LNCaP clone FGC (cell line): ENCODE data around the gene SERPINB6.

Experiments
- DNase-seq: peaks from one replicate; pipeline ENCODE4 v3.0.0-alpha.2; 2011; ENCODE audit warnings: low read depth
- H3K4me3 ChIP-seq: 2 replicates; pipeline ENCODE4 v1.5.1; 2011; ENCODE audit warnings: mild to moderate bottlenecking, low read depth, low read length, control low read depth
- TF ChIP-seq, protein P1 (sequence below): IDR thresholded peaks from 2 replicates; pipeline ENCODE4 v1.5.1; 2012; ENCODE audit warnings: mild to moderate bottlenecking; ENCODE audit not compliant: control insufficient read depth, insufficient read depth; ENCODE audit errors: extremely low read depth

SERPINB6 gene

GRCh38 chr6:2990248-2990931 lies 19.0 kb upstream of the SERPINB6 start:
- H3K4me3 ChIP-seq = peak overlapping the region; percentile 92
- no peak for DNase-seq

DNA sequence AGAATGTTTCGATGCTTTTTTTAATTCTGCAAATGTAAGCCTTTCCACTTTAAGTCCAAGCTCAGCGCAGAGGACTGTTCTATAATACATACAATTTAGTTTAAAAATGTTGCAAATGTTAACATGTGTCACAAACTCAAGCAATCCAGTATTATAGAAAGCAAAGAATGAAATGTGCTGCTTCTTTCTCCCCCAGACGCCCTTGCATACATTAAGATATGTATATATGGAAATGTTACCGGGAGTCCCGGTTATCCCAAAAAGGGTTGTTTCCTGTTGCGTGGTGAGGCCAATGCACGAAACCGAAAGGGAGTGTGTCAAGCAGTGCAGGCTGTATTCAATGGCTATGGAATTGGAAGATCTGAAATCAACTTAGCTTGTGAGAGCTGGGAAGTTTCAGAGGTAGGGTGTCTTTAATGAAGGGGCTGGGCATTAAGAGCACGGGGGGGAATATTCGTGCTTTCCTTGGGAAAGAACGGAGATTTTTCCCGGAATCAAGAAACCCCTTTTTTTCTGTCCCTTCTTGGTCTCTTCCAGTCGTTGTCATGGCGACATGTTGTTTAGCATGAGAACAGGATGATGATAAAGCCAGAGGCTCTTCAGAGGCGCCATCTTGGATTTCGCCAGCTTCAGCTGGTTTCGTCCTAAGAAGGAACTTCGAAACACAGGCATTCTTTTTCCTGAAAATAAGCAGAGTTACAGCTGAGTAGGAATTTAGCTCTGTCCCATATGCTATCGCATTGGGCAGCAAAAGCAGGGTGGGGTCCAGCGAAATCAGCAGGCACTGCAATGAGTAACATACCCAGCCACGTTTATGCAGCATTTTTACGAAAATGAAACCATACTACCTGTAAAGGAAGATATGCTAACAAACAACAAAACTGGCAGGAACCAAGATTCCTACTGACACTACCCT lies 18.2 kb upstream of the SERPINB6 start:
- TF ChIP-seq, protein P1, sequence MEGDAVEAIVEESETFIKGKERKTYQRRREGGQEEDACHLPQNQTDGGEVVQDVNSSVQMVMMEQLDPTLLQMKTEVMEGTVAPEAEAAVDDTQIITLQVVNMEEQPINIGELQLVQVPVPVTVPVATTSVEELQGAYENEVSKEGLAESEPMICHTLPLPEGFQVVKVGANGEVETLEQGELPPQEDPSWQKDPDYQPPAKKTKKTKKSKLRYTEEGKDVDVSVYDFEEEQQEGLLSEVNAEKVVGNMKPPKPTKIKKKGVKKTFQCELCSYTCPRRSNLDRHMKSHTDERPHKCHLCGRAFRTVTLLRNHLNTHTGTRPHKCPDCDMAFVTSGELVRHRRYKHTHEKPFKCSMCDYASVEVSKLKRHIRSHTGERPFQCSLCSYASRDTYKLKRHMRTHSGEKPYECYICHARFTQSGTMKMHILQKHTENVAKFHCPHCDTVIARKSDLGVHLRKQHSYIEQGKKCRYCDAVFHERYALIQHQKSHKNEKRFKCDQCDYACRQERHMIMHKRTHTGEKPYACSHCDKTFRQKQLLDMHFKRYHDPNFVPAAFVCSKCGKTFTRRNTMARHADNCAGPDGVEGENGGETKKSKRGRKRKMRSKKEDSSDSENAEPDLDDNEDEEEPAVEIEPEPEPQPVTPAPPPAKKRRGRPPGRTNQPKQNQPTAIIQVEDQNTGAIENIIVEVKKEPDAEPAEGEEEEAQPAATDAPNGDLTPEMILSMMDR = no peak
- peak overlapping the region; percentile 92 for H3K4me3 ChIP-seq
- DNase-seq = peak; percentile 93

More at GRCh38 chr6:2990248-2990931, 19.0 kb upstream of the SERPINB6 start:
- TF ChIP-seq, protein P1 = no peak

DNA sequence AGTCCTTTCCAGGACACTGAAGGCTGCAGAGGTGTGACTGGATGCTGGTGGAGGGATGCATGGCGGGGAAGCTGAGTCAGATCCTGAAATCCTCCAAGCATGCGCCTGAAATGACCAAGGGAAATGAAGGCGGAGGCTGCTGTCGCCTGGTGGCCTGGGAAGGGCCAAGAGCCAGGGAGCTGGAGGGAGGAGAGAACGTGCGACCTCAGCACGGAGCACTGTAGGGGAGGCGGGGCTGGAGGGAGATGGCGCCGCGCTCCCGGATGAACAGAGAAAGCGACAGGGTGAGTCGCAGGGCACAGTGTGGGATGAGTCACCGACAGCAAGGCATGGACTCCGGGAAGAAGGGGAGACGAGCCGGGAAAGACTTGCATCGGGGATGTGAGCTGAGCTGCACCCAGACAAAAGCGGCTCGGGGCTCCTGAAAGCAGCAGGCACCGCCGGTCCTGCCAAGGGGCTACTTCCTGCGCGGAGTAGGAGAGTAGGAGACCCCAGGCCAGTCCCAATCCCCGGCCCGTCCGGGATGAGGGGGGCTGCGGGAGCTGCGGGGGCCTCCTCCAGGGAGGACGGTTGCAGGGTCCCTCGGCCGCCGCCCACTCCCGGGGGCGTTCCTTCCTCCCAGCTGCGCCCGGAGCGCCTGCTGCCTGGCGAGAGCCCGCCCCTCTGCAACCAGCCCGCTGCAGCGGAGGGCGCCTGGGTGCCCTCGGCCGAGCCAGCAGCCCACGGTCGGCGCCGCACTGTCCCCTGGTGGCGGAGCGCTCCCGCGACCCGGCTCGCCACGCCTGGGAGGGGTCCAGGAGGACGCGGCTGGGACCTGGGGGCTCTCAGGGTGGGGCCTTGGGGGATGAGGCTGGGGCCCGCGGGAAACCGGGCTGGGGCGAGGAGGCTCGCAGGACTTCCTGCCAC lies 17.3 kb upstream of the SERPINB6 start:
- TF ChIP-seq, protein P1 = peak; percentile 93
- H3K4me3 ChIP-seq = peak overlapping the region; percentile 92
- peak; percentile 74 for DNase-seq

- H3K4me3 ChIP-seq = peak overlapping the region; percentile 92
- TF ChIP-seq, protein P1 = no peak
- no peak for DNase-seq
Observed at GRCh38 chr6:2988094-2988425, 16.7 kb upstream of the SERPINB6 start.

DNA sequence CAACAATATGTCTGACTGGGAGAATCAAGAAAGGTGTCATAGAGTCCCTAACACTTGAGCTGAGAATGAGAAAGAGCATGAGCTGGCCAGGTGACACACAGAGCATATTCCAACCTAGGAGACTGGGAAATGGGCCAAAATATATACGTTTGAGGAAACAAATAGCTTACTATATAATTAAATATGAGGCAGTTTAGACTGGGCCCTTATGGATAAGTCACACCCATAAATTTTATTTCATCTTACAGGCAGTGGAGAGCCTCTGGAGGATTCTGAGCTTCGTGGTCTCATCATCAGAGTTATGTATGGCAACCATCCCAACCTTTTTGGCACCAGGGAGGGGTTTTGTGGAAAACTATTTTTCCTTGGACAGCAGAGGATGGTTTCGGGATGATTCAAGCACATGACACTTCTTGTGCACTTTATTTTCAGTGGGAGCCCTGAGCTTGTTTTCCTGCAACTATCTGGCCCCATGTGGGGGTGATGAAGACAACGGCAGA lies 15.4 kb upstream of the SERPINB6 start:
- no peak overlapping the region for H3K4me3 ChIP-seq
- peak; percentile 56 for DNase-seq
- TF ChIP-seq, protein P1 = no peak

DNA sequence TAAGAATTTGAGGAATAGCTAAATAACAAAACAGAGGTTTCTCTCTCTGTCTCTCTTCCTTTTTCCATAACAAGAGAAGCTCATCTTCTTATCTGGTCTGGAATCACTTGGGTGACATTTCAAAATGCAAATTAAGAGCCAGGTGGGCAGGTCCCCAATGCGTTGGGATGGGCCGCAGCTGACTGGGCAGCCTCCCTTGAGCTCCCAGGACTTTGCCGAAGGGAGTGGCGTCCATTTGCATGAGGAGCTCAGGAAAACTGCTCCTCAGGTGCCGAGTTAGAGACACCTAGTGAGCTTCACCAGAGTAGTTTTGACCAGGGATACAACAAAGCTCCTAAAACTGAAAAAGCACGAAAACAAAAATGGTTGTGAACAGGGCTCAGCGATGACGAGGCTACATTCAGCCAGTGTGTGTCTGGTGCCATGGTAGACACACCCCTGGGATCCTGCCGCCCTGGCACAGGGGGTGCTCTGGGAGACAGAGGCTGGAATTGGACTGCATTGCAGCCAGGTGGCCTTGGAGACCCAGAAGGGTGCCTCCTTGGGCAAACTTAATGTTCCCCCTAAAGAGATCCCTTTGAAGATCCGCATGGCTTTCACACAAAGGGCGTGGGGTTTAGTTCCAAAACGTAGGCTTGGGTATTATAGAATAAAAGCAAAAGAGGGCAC lies 13.5 kb upstream of the SERPINB6 start:
- DNase-seq = no peak
- H3K4me3 ChIP-seq = no peak overlapping the region

More for the DNA sequence above, 13.5 kb upstream of the SERPINB6 start:
- TF ChIP-seq, protein P1 = no peak
